ENCODE measurements around the gene VSTM2B.

Gene VSTM2B

DNA sequence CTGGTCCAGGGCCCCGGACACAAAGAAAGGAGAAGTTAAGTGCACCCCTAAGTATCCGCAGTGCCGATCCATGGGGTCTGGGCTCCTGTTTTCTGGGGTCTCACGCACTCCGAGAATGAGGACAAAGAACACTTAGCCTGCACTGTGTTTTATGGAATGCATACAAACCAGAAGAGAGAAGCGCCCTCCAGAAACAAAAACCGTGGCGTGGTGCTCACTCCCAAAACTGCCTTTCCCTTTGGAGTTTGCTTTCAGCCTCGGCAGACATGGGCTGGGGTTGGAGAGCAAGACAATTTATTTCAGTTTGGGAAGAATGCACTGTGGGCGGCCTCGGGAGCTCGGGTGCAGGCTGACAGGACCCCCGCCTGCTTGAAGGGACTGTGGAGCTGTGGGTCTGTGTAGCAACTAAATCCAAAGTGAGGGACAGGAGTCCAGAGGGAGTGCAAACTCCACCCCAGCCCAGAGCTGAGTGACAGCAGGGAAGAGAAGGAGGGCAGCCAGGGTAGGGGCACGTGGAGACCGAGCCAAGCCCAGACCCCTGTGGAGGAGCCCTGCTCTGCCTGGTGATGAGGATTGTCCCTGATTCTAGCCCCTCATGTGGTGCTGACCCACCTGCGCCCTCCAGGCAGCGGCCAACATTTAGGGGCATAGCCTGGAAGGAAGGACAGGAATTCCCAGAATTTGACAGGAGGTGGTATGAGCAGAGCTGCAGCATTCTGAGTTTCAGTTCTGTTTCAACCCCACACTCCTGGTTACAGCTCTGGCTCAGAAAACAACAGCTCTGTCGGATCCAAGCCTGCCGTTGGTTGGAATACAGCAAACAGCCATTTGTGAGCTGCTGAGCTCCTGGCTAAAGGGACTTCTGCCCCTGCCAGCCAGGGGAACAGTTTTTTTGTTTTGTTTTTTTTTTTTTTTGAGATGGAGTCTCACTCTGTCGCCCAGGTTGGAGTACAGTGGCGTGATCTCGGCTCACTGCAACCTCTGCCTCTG, 42.5 kb downstream of the VSTM2B start:
- peak in 1 of 14 donors; percentile 3 for DNase-seq

DNA sequence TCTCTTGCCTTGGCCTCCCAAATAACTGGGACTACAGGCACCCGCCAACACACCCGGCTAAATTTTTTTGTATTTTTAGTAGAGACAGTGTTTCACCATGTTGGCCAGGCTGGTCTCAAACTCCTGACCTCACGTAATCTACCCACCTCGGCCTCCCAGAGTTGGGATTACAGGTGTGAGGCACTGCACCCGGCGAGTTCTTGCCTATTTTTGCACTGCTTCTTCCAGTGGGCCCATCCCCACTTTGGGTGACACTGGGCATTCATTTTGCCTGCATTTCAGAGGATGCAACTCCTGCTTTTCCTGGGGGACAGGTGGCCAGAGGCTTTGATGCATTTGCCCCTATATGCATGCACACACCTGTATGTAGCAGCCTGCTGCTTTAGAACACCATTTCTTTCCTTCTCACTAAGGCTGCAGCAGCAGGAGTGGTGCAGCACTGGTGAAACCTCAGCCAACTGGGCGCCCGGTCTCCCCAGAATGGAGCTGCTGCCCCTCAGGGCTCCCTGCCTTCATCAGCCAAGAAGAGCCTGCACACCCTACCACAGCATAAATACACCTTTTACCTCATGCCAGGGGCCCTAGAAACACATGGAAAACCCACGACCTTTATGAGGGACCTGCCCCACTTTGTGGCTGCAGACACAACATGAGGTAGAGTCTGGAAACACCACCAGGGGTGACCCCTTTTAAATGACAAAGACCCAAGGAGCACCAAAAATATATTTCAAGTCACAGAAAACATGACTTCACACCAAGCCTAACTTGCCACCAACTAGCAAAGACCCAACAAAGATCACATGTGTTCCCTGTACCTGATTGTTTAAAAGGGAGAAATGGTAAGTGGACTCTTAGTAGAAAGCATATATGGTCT, 43.5 kb downstream of the VSTM2B start:
- DNase-seq: no peak

GRCh38 chr19:29571181-29571580, 45.4 kb downstream of the VSTM2B start:
- DNase-seq: no peak

DNA sequence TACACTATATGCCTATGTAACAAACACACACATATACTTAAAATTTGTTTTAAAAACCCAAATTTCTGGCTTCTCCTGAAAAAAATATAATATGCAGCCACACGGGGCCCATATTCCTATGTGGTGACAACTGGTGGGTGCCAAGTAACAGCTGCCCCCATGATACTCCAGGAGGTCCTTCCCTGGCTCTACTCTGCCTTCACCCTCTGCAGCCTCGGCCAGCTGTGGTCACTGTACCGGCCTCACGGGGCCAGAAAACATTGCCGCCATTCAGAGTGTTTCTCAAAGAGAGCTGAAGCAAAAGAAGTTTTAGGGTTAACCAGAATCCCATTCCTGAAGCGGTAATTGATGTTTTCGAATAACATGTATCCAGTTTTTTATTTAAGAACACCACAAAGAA, 47.7 kb downstream of the VSTM2B start:
- DNase-seq: no peak

DNA sequence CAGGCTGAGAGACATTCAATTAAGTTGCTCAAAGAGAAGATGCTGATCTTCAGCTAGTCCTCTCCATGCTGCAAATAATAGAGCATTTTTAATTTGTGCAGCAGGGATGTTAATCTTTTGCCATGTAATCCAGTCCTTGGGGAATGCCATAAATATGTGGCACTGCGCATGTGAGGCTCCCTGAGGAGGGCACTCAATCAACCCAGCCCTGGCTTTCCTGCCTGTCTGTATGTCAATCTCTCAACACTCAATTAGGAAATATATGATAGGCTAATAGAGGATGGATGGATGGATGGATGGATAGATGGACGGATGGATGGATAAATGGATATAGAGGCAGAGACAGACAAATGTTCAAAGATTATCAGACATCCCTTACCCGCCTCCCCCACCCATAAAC, 48.7 kb downstream of the VSTM2B start:
- no peak for DNase-seq

- no peak for DNase-seq
Measured at GRCh38 chr19:29576046-29576606, 50.3 kb downstream of the VSTM2B start.

- no peak for DNase-seq
Measured at GRCh38 chr19:29576761-29577648, 51.2 kb downstream of the VSTM2B start.

DNA sequence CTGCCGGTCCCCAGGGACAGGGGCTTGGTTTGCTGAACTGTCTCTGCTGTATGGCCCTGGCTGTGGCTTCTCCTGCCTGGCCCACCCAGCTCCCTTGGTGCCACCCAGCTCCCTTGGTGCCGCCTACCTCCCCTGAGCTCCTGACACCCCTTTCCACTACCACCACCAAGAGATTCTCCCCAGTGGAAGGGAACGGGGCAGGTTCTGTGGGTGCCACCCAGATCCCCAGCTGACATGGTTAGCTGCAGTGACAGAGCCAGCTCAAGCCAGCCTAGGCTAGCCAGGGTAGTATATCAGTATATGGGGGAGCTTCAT, 51.8 kb downstream of the VSTM2B start:
- no peak for DNase-seq

- DNase-seq: no peak
Measured at GRCh38 chr19:29578349-29578748, 52.6 kb downstream of the VSTM2B start.

- DNase-seq: no peak
Measured at GRCh38 chr19:29579308-29579910, 53.6 kb downstream of the VSTM2B start.

- DNase-seq: no peak
Measured at GRCh38 chr19:29581398-29581797, 55.6 kb downstream of the VSTM2B start.

DNA sequence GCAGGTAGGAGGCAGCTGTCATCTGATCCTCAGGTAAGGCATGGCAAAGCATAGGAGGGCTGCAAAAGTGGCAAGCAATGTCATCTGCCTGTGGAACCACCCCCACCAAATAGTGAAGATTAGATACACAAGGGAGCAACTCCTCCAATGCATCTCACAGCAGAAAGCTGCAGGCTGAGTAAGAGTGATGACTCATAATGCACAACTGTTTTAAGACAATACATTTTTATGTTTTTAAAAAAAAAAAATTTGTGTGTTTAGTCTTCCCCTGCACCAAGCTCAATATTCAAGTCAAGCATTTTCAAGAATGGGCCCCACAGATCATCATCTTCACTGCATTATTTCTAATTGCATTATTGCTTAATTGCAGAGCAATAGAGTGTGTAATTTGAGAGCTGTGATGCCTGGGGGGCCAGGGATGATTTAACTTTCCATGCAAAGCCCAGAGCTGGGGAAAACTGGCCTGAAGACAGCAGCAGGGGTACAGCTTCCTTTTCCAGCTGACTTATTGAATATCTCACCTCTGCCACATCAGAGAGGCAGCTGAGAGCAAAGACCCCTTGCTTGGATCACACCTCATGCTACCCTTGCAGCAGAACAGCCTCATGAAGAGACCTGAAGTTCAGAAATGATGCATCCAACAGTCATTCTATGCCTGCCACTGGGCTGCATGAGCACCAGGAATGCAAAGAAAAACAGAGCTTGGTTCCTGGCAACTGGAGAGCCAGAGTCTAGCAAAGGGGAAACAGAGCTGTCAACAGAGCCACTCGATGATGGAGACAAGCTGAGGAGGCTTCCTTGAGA, 57.6 kb downstream of the VSTM2B start:
- no peak for DNase-seq

- DNase-seq: no peak
Measured at GRCh38 chr19:29586401-29586800, 60.6 kb downstream of the VSTM2B start.

- DNase-seq: no peak
Measured at GRCh38 chr19:29587059-29587458, 61.3 kb downstream of the VSTM2B start.

DNA sequence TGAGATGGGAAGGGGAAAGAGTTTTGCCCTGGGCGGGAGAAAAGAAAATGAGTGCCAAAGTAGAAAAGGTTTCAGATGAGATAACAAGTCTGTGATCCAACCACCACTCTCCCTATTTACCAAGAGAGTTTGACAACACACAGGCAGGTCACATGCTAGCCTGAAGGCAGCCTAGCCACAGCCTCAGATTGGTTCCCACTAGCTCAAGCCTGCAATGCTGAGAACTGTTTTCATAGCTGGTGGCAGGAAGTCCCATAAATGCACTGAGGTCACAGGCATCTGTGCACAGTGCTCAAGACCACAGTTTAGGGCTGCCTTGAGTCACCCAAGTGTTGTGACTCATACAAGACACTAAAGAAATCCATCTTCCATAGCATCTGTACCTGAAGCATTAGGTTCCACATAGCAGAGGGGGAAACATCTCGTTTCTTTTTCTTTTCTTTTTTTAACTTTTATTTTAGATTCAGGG, 61.8 kb downstream of the VSTM2B start:
- no peak for DNase-seq

- no peak for DNase-seq
Measured at GRCh38 chr19:29588095-29588494, 62.3 kb downstream of the VSTM2B start.

GRCh38 chr19:29590278-29590677, 64.5 kb downstream of the VSTM2B start:
- no peak for DNase-seq

DNA sequence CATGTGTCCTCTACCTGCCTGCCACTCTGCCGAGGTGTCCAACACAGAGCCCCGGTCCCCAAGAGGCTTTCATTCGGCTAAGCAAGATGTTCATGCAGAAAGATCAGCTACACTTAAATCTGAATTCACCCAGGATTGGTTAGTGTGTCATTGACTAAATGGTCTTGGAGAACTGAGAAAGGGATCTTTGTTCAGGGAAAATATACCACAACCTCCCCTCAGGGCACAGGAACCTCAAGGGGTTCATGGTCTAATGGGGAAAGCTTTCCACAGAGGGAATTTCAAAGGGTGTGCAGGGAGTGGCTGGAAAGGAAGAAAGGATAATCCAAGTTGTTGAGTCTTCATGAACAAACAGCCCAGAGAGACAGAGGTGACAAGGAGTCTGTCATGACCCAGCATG, 65.9 kb downstream of the VSTM2B start:
- DNase-seq: no peak

- no peak for DNase-seq
Measured at GRCh38 chr19:29593869-29594268, 68.1 kb downstream of the VSTM2B start.

GRCh38 chr19:29596080-29596727, 70.4 kb downstream of the VSTM2B start:
- no peak for DNase-seq
